KMS-11 (cell line): ENCODE data around the gene PKP3.

Source experiments
- H2AFZ ChIP-seq: fragments of 200-600 bp; sonication (generic); 2 replicates; pipeline ENCODE4 v1.6.1; 2016; ENCODE audit warnings: antibody characterized with exemption, mixed run types, low read depth
- H3K27ac ChIP-seq: fragments of 200-600 bp; sonication (generic); 2 replicates; pipeline ENCODE4 v1.6.1; 2016; ENCODE audit warnings: mild to moderate bottlenecking, mixed run types
- H3K27me3 ChIP-seq: fragments of 200-600 bp; sonication (generic); 2 replicates; pipeline ENCODE4 v1.6.1; 2017; ENCODE audit warnings: mild to moderate bottlenecking, low read depth, mixed run types, moderate library complexity; ENCODE audit not compliant: insufficient read depth
- H3K36me3 ChIP-seq: fragments of 200-600 bp; sonication (generic); 2 replicates; pipeline ENCODE4 v1.6.1; 2017; ENCODE audit warnings: mild to moderate bottlenecking, mixed run types; ENCODE audit not compliant: insufficient read depth
- H3K4me1 ChIP-seq: fragments of 200-600 bp; sonication (generic); 2 replicates; pipeline ENCODE4 v1.6.1; 2016; ENCODE audit warnings: mild to moderate bottlenecking, low read depth, mixed run types; ENCODE audit not compliant: poor library complexity, severe bottlenecking
- H3K4me2 ChIP-seq: fragments of 200-600 bp; sonication (generic); 2 replicates; pipeline ENCODE4 v1.7.0; 2016; ENCODE audit warnings: mild to moderate bottlenecking, mixed run types
- H3K4me3 ChIP-seq: fragments of 200-600 bp; sonication (generic); IDR thresholded peaks from 2 replicates; pipeline ENCODE4 v1.6.1; 2017; ENCODE audit warnings: low read depth, low read length, mixed read lengths; ENCODE audit not compliant: insufficient read depth
- H3K79me2 ChIP-seq: fragments of 200-600 bp; sonication (generic); 2 replicates; pipeline ENCODE4 v1.6.1; 2016; ENCODE audit warnings: low read depth, mixed run types; ENCODE audit not compliant: insufficient read depth
- H3K9ac ChIP-seq: fragments of 200-600 bp; sonication (generic); 2 replicates; pipeline ENCODE4 v1.6.1; 2016; ENCODE audit warnings: mild to moderate bottlenecking, mixed run types
- H4K20me1 ChIP-seq: fragments of 200-600 bp; sonication (generic); 2 replicates; pipeline ENCODE4 v1.6.1; 2016; ENCODE audit warnings: mild to moderate bottlenecking, mixed run types; ENCODE audit not compliant: insufficient read depth
- CTCF ChIP-seq: fragments of 200-600 bp; sonication (generic); conservative IDR thresholded peaks from 2 replicates; pipeline ENCODE4 v1.6.1; 2017; ENCODE audit warnings: low read depth, mild to moderate bottlenecking, antibody characterized with exemption, low read length, moderate library complexity, mixed read lengths

The PKP3 gene

GRCh38 chr11:395866-396265 lies 1.9 kb downstream of the PKP3 start:
- Histone ChIP-seq H3K79me2 (no peaks in the 10 kb centered on the region), H3K27ac (no peak overlapping the region), H3K4me3 (no peak overlapping the region), H3K4me2 (no peak overlapping the region), H3K9ac (no peak overlapping the region), H3K27me3 (peaks cover 35% of the 10 kb centered on the region), H4K20me1 (no peaks in the 10 kb centered on the region), H3K36me3 (no peaks in the 10 kb centered on the region), H2AFZ (no peak overlapping the region), H3K4me1 (no peaks in the 10 kb centered on the region)
- TF ChIP-seq CTCF: no peak

- Histone ChIP-seq H2AFZ (peak overlapping the region; percentile 18; the same call in 1 of the 2 replicates), H3K4me3 (no peak overlapping the region), H3K27ac (no peak overlapping the region), H3K9ac (no peak overlapping the region), H3K4me2 (0 out of 2 replicates have a peak overlapping the region, but pooled peaks have one; percentile 42), H3K4me1 (no peaks in the 10 kb centered on the region), H3K79me2 (no peaks in the 10 kb centered on the region), H3K27me3 (peaks cover 28% of the 10 kb centered on the region), H3K36me3 (no peaks in the 10 kb centered on the region), H4K20me1 (no peaks in the 10 kb centered on the region)
- TF ChIP-seq CTCF: no peak
Observed at GRCh38 chr11:396511-396947, 2.5 kb downstream of the PKP3 start.

- no peaks in the 10 kb centered on the region for H3K4me1 ChIP-seq
- no peaks in the 10 kb centered on the region for H3K79me2 ChIP-seq
- no peak overlapping the region for H3K27ac ChIP-seq
- H3K27me3 ChIP-seq: peaks cover 24% of the 10 kb centered on the region
- no peak overlapping the region for H3K4me3 ChIP-seq
- H2AFZ ChIP-seq: peak overlapping the region; percentile 18; the same call in 1 of the 2 replicates
- no peak overlapping the region for H3K9ac ChIP-seq
- no peaks in the 10 kb centered on the region for H3K36me3 ChIP-seq
- peak overlapping the region; percentile 42; the same call in 1 of the 2 replicates for H3K4me2 ChIP-seq
- TF ChIP-seq CTCF: peak; percentile 40
- H4K20me1 ChIP-seq: no peaks in the 10 kb centered on the region
Observed at GRCh38 chr11:396948-397548, 3.0 kb downstream of the PKP3 start.

- no peak overlapping the region for H3K4me3 ChIP-seq
- no peaks in the 10 kb centered on the region for H3K4me1 ChIP-seq
Observed at GRCh38 chr11:398826-399225, 4.8 kb downstream of the PKP3 start.

More at GRCh38 chr11:398826-399225, 4.8 kb downstream of the PKP3 start:
- Histone ChIP-seq H4K20me1 (no peaks in the 10 kb centered on the region), H3K79me2 (no peaks in the 10 kb centered on the region), H3K27me3 (peaks cover 20% of the 10 kb centered on the region), H3K27ac (no peak overlapping the region), H3K9ac (no peak overlapping the region), H3K36me3 (no peaks in the 10 kb centered on the region), H3K4me2 (no peak overlapping the region), H2AFZ (no peak overlapping the region)
- TF ChIP-seq CTCF: no peak
